Glutamatergic neuron (in vitro differentiated cells): ENCODE measurements around the gene MCTP1. TPM values are rescaled to one million over a fixed set of nuclear protein-coding genes. Genes with fewer than 3 reads are reported as not detected.

Source experiments
- DNase-seq: peaks from one replicate; pipeline ENCODE4 v3.0.0; 2022
- H3K27ac Mint-ChIP-seq: one replicate; pipeline ENCODE4 v1.8.0; 2020; ENCODE audit warnings: mild to moderate bottlenecking, mixed read lengths, inconsistent platforms; ENCODE audit not compliant: unreplicated experiment
- H3K27me3 Mint-ChIP-seq: one replicate; pipeline ENCODE4 v1.8.0; 2020; ENCODE audit warnings: mild to moderate bottlenecking, moderate library complexity, mixed read lengths, inconsistent platforms; ENCODE audit not compliant: unreplicated experiment
- H3K36me3 Mint-ChIP-seq: one replicate; pipeline ENCODE4 v1.8.0; 2020; ENCODE audit warnings: mild to moderate bottlenecking, mixed read lengths, inconsistent platforms; ENCODE audit not compliant: unreplicated experiment
- H3K4me1 Mint-ChIP-seq: one replicate; pipeline ENCODE4 v1.8.0; 2020; ENCODE audit warnings: mild to moderate bottlenecking, low read depth, mixed read lengths, inconsistent platforms; ENCODE audit not compliant: unreplicated experiment
- H3K4me3 Mint-ChIP-seq: one replicate; pipeline ENCODE4 v1.8.0; 2020; ENCODE audit warnings: mild to moderate bottlenecking, mixed read lengths, inconsistent platforms; ENCODE audit not compliant: unreplicated experiment
- H3K9me3 Mint-ChIP-seq: one replicate; pipeline ENCODE4 v1.8.0; 2020; ENCODE audit warnings: mild to moderate bottlenecking, moderate library complexity, mixed read lengths, inconsistent platforms; ENCODE audit not compliant: unreplicated experiment
- total RNA-seq: library from RNA; stranded (reverse); fragmentation: NEBNext Ultra II Directional; extraction: Animal tissue kit (Norgen Biotek cat#: 25700); gene quantifications from one replicate; pipeline ENCODE4 v1.2.1, GENCODE V29; 2021; ENCODE audit not compliant: unreplicated experiment
- TF ChIP-seq, protein P1 (sequence below): fragments of 200-600 bp; sonication (generic); IDR thresholded peaks from one replicate; pipeline ENCODE4 v1.5.0; 2021; ENCODE audit not compliant: partially characterized antibody, unreplicated experiment

The MCTP1 gene
- total RNA-seq, 1 donor from 2014 or later = 1.7 TPM

DNA sequence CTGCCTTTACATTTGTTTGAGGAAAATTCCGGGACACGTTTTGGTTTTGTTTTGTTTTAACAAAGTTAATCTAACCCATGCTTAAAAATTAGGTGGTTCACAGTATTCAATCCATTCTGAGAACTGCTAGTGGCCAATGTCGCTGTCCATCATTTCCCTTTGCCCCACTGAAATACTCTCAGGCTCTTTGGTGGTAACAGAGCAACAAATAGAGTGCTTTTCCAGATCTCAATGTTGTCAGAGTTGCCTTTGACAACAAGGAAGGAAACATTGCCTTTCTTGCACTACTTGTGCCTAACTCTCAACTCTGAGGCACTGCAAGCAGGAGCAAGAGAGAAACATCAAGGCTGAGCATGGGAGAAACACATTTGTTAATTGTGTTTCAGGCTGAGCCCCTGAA is 154.0 kb downstream of the MCTP1 start:
- Mint-ChIP-seq H3K36me3 (no peaks in the 10 kb centered on the region), H3K9me3 (peaks cover 1% of the 10 kb centered on the region), H3K4me1 (no peaks in the 10 kb centered on the region), H3K27ac (no peak overlapping the region), H3K27me3 (no peaks in the 10 kb centered on the region), H3K4me3 (no peak overlapping the region)
- TF ChIP-seq, protein P1, sequence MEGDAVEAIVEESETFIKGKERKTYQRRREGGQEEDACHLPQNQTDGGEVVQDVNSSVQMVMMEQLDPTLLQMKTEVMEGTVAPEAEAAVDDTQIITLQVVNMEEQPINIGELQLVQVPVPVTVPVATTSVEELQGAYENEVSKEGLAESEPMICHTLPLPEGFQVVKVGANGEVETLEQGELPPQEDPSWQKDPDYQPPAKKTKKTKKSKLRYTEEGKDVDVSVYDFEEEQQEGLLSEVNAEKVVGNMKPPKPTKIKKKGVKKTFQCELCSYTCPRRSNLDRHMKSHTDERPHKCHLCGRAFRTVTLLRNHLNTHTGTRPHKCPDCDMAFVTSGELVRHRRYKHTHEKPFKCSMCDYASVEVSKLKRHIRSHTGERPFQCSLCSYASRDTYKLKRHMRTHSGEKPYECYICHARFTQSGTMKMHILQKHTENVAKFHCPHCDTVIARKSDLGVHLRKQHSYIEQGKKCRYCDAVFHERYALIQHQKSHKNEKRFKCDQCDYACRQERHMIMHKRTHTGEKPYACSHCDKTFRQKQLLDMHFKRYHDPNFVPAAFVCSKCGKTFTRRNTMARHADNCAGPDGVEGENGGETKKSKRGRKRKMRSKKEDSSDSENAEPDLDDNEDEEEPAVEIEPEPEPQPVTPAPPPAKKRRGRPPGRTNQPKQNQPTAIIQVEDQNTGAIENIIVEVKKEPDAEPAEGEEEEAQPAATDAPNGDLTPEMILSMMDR = no peak
- no peak for DNase-seq

DNA sequence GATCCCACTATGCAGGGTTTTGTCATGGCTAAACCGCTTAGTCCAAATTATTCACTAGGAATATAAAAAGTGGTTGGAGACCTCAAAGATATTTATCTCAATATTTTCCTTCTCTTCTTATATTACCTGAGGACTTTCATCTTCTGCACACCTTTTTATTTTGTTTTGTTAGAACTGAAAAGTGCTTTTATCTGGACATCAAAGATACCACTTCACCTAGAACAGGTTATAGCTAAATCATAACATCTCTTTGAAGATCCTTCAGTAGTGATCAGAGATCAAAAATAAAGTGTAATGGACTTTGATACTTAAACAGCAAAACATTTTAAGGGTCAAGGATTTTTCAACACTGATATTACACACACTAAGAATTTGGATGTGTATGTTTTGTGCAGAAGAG is 160.2 kb downstream of the MCTP1 start:
- TF ChIP-seq, protein P1 = no peak
- no peak overlapping the region for H3K4me3 Mint-ChIP-seq

DNA sequence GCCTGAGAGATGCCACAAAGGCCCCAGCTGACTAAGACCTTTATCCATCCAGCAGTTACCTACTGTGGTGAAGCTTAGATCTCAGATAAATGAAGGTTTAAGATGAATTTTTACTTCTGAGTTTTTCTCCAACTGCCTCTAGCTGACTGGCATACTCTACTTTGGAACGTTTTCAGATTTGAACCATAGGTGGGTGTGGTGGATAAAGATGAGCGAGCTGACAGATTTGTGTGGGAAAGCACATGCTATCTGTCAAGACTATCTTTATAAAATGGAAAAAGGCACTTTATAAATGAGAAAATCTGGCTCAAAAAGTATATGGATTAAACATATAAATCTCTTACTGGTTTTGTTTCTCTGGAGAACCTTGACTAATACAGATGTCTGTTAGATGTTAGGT is 160.8 kb downstream of the MCTP1 start:
- Mint-ChIP-seq H3K4me1 (peaks cover under 1% of the 10 kb centered on the region), H3K9me3 (no peaks in the 10 kb centered on the region), H3K27ac (no peak overlapping the region), H3K4me3 (no peak overlapping the region), H3K27me3 (no peaks in the 10 kb centered on the region), H3K36me3 (no peaks in the 10 kb centered on the region)
- TF ChIP-seq, protein P1 = no peak
- no peak for DNase-seq

More for the DNA sequence above, 160.2 kb downstream of the MCTP1 start:
- no peak overlapping the region for H3K27ac Mint-ChIP-seq
- H3K9me3 Mint-ChIP-seq = no peaks in the 10 kb centered on the region
- no peaks in the 10 kb centered on the region for H3K4me1 Mint-ChIP-seq
- DNase-seq = no peak
- no peaks in the 10 kb centered on the region for H3K36me3 Mint-ChIP-seq
- no peaks in the 10 kb centered on the region for H3K27me3 Mint-ChIP-seq

DNA sequence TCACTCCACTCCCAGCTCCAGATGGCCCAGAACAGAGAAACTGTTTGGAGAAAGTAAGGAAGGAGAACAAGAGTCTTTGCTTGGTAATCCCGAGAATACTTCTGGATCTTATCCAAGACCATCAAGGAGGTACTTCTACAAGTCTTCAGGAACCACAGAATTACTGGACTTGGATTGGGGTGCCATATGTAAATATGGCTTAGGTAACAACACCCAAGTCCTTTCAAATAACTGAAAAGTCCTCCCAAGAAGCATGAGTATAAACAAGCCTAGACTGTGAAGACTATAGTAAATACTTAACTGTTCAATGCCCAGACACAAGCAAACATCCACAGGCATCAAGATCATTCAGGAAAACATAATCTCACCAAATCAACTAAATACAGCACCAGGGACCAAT is 170.0 kb downstream of the MCTP1 start:
- TF ChIP-seq, protein P1 = no peak
- H3K36me3 Mint-ChIP-seq = peaks cover 11% of the 10 kb centered on the region
- no peaks in the 10 kb centered on the region for H3K9me3 Mint-ChIP-seq
- H3K4me3 Mint-ChIP-seq = no peak overlapping the region
- no peaks in the 10 kb centered on the region for H3K27me3 Mint-ChIP-seq
- peaks cover 1% of the 10 kb centered on the region for H3K4me1 Mint-ChIP-seq
- no peak overlapping the region for H3K27ac Mint-ChIP-seq
- no peak for DNase-seq

DNA sequence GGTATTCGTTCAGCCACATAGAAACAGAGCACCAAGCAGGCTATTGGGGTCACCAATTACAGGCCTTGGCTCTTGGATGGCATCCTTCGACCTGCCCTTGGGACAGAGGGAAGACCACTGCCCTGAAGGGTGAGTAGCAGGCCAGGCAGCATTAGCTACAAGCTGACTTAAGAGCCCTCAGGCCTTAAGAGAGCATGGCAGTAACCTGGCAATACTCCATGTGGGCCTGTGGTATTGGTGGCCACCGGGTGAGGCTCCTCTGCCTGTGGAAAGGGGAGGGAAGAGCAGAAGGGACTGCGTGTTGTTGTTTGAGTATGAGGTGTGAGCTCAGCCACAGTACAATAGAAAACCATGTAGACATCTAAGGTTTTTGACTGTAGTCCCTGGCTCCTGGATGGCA is 170.6 kb downstream of the MCTP1 start:
- no peak overlapping the region for H3K4me3 Mint-ChIP-seq
- no peak overlapping the region for H3K27ac Mint-ChIP-seq
- no peaks in the 10 kb centered on the region for H3K27me3 Mint-ChIP-seq
- peaks cover 1% of the 10 kb centered on the region for H3K4me1 Mint-ChIP-seq
- peaks cover 11% of the 10 kb centered on the region for H3K36me3 Mint-ChIP-seq
- H3K9me3 Mint-ChIP-seq = no peaks in the 10 kb centered on the region
- TF ChIP-seq, protein P1 = no peak
- no peak for DNase-seq
